GM12864 (cell line): Measurements from ENCODE around the gene MAD1L1.
A peak's percentile ranks its signal among the peaks of the same experiment; 100 is the strongest.

Source experiments
- DNase-seq: peaks from one replicate; pipeline ENCODE4 v3.0.0-alpha.2; 2011; ENCODE audit warnings: low read depth
- H3K4me3 ChIP-seq: 2 replicates; pipeline ENCODE4 v1.5.1; 2011; ENCODE audit warnings: mild to moderate bottlenecking, low read depth, low read length, control low read depth
- TF ChIP-seq, protein P1 (sequence below): IDR thresholded peaks from 2 replicates; pipeline ENCODE4 v1.5.1; 2011; ENCODE audit warnings: low read depth, mild to moderate bottlenecking, moderate library complexity, low read length, control low read depth, inconsistent platforms; ENCODE audit errors: missing control alignments

Gene MAD1L1

DNA sequence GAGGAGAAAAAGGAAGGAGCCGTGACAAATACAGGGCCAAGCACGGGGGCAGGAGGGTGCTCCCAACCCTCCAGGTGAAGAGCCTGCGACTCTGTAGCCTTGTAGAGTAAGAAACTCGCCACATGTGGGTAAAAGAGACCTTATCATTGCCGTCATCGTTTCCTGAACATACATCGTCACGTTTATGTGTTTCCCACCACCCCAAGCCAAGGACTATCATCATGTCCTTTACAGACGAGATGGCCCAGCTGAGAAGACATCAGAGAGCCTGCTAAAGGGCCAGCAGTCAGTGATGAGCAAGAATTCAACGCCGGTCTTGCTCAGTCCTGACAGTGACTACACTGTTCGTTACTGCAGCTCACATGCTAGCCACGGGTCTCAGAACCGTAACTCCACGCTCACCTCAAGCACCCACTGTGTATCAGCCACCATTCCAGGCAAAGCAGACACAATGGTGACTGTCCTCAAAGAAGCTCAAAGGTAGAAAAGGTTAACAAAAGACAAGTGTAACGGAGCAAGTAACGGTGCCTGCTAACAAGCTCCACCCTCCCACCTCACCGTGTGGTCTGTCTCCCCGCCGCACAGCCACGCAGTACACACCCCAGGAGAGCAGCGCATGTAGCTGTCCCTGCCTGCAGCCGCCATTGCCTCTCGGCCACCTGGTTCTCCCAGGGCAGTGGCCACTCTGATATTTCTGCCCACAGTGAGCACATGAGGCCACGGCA lies 147.8 kb downstream of the MAD1L1 start:
- DNase-seq, result peak; percentile 19
- TF ChIP-seq, protein P1, sequence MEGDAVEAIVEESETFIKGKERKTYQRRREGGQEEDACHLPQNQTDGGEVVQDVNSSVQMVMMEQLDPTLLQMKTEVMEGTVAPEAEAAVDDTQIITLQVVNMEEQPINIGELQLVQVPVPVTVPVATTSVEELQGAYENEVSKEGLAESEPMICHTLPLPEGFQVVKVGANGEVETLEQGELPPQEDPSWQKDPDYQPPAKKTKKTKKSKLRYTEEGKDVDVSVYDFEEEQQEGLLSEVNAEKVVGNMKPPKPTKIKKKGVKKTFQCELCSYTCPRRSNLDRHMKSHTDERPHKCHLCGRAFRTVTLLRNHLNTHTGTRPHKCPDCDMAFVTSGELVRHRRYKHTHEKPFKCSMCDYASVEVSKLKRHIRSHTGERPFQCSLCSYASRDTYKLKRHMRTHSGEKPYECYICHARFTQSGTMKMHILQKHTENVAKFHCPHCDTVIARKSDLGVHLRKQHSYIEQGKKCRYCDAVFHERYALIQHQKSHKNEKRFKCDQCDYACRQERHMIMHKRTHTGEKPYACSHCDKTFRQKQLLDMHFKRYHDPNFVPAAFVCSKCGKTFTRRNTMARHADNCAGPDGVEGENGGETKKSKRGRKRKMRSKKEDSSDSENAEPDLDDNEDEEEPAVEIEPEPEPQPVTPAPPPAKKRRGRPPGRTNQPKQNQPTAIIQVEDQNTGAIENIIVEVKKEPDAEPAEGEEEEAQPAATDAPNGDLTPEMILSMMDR, result no peak
- no peak overlapping the region for H3K4me3 ChIP-seq

DNA sequence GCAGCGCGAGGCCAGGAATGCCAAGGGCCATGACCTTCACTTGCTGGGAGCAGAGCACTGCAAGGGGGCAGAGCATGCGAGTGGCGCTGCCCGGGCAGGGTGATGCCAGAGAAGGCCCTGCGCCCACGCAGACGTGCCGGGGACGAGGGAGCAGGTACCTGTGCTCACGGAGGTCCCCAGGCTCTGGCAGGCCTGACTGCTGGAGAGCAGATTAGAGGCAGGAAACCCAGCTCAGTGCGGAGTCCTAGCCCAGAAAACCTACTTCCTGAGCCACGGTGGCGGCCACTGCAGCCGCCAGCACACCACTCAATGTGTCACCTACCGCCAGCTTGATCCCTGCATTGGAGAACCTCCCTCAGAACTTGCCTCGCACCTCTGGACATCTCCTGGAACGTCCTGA lies 148.4 kb downstream of the MAD1L1 start:
- TF ChIP-seq, protein P1, result no peak

DNA sequence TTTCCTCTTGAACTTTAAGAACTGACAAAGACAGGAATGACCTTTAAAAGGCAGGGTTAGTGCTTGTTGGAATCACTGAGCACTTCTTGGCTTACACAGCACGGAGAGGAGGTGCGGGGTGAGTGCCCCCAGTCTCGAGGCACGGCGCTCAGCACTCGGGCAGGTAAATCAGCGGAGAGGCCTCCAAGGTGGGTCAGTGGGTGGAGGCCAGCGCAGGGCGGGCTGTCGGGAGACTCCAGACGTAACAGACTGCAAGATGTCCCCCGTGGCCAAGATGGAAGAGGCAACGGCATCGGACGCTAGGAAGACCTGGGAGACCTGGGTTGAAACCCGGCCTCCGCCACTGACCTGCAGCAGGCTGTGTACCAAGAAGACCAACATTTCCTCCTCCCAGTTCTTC lies 149.4 kb downstream of the MAD1L1 start:
- TF ChIP-seq, protein P1, result no peak
- DNase-seq, result no peak
- no peak overlapping the region for H3K4me3 ChIP-seq

More for the DNA sequence above, 148.4 kb downstream of the MAD1L1 start:
- DNase-seq, result no peak
- H3K4me3 ChIP-seq, result no peak overlapping the region

DNA sequence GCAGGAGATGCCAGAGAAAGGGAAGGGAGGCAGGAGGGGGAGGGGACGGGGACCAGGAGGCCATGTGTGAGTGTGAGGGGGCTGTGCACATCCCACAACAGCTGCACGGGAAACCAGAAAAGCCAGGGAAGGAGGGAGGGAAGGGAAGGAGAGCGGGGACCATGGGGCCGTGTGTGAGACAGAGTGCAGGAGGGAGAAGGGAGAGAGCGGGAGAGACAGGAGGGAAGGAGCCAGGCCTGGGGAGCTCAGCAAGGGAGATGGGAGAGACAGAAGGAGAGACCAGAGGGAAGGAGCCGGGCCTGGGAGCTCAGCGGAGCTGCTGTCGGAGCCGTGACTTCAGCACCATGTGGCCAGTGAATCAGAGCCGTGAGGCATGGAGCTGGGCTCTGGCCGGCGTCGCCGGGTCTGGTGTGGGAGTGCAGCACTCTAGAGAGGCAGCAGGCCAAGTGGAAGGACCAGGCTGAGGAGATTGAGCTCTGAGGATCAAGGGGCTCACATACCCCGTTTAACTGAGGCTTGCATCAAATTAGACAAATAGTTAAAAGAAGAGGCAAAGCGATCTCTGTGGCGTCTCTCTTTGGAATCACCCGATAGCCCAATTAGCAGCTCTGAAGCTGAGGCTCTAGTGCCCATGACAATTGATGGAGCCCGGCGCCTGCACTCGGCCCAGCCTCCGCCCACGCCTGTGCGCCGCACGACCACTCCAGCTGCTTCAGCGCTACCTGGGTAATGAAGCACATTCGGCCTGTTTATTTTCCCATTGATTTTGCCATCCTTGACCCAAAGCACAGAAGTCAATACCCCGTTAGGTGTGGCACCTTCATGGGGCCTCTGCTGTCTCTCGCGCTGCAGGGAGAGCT lies 150.4 kb downstream of the MAD1L1 start:
- no peak for DNase-seq
- TF ChIP-seq, protein P1, result no peak
- no peak overlapping the region for H3K4me3 ChIP-seq

DNA sequence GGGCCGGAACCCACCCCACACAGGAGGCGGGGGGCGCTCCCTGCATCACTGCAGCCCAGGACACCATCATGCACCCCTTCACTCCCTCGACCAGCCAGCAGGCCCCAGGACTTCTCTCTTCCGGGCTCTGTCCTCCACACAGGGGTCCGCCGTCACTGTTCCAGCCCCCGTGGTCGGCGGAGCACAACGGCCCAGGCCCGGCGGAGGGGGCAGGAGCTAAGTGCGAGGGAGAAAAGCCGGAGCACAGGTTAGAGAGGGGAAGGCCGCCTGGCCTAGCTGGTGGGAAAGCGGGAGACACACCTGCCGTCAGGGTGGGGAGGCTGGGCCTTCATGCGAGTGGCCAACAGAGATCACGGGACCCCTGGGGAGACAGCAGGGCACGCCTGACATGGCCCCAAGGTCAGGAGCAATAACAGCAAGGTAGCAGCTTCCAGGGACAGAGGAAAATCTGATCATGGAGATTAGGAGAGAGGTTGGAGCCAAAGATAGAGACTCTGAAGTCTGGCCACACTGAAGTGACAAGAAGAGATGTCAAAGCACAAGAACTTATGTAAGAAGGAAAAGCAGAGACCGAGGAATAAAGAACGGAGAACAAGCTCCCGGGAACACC lies 151.1 kb downstream of the MAD1L1 start:
- TF ChIP-seq, protein P1, result no peak
- H3K4me3 ChIP-seq, result no peak overlapping the region
- DNase-seq, result no peak

DNA sequence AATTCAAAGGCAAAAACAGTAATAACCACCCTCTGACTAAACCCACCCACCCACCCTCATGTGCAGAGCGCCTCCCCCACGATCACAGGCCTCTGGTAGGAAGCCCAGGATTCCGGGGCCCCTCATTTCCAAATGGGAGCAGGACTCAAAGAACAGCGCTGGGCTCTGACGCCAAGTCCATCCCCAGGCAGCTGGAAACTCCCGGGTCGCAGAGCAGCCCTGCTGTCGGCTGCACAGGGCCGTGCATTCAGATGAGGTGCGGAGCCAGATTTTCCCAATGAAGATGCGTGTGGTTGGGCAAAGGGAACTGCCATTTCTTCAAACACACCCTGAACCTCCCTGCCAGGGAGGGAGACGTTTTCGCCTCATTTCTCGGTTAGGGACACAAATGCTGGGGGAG lies 152.3 kb downstream of the MAD1L1 start:
- H3K4me3 ChIP-seq, result no peak overlapping the region
- TF ChIP-seq, protein P1, result no peak
- DNase-seq, result no peak
